Peyer's patch (tissue), 4 donors: Measurements from ENCODE around the gene RAB6C. TPM values are rescaled to one million over a fixed set of nuclear protein-coding genes. Genes with fewer than 3 reads are reported as not detected.
A peak's percentile ranks its signal among the peaks of the same experiment; 100 is the strongest.
"Not testable (repeated sequence)": the region's sequence is repeated elsewhere in the genome, so short reads cannot be mapped to it uniquely, and the experiment has no call there.

Experiments
- DNase-seq, 3 donors: peaks; one replicate each; pipeline ENCODE4 v3.0.0-alpha.2; 2017 to 2019
- H3K27ac ChIP-seq, 4 donors: fragments of 200-600 bp; sonication (generic); one replicate each; pipeline ENCODE4 v1.5.1; 2016 to 2019
- H3K27me3 ChIP-seq, 2 donors: fragments of 200-600 bp; sonication (generic); one replicate each; pipeline ENCODE4 v1.5.1; 2019
- H3K36me3 ChIP-seq, 3 donors: fragments of 200-600 bp; sonication (generic); one replicate each; pipeline ENCODE4 v1.5.1; 2016 to 2019
- H3K4me1 ChIP-seq, 4 donors: fragments of 200-600 bp; sonication (generic); one replicate each; pipeline ENCODE4 v1.5.1; 2016 to 2019
- H3K4me3 ChIP-seq, 4 donors: fragments of 200-600 bp; sonication (generic); 1 replicate in 3 of 4; 2 replicates in 1 of 4; pipeline ENCODE4 v1.5.1; 2016 to 2019; ENCODE audit warnings: mild to moderate bottlenecking in 1 of 4
- H3K9me3 ChIP-seq, 4 donors: fragments of 200-600 bp; sonication (generic); one replicate each; pipeline ENCODE4 v1.5.1; 2016 to 2019; ENCODE audit warnings: mild to moderate bottlenecking in 1 of 4
- CTCF ChIP-seq, 6 experiments: fragments of 450-650 bp in 4 of 6; fragments of 200-600 bp in 2 of 6; sonication (generic) in 1 of 6; IDR thresholded peaks; one replicate each; pipeline ENCODE4 v1.5.1; 2017 to 2019; ENCODE audit warnings: antibody characterized with exemption in 6 of 6, mild to moderate bottlenecking in 3 of 6, moderate library complexity in 1 of 6
- POLR2A ChIP-seq, 2 donors: fragments of 450-650 bp; IDR thresholded peaks; one replicate each; pipeline ENCODE4 v1.5.1; 2017; ENCODE audit warnings: antibody characterized with exemption in 2 of 2, mild to moderate bottlenecking in 2 of 2, moderate library complexity in 2 of 2
- total RNA-seq, 4 donors: library from RNA; depleted of rRNA; stranded (reverse); fragments of >200 nt; gene quantifications; one replicate each; pipeline ENCODE4 v1.1.0, GENCODE V29; 2016

Gene RAB6C
- total RNA-seq = not detected

GRCh38 chr2:129979629-129980155 lies at the start of gene RAB6C:
Gene RAB6C (plus strand): TSS chr2:129979666. CDS start chr2:129980116, 450 bp downstream.
- H3K4me1 ChIP-seq, H3K36me3 ChIP-seq, H3K9me3 ChIP-seq, H3K27me3 ChIP-seq, DNase-seq: not testable (repeated sequence)
- peak within 1 kb of the TSS in 3 of 4 donors; percentile 18 to 45 (median 43) for H3K4me3 ChIP-seq
- H3K27ac ChIP-seq = peak within 1 kb of the TSS in 2 of 4 donors; percentile 59 to 61

- TF ChIP-seq POLR2A (IDR thresholded peaks at IDR 0.05) (no peak), CTCF (IDR thresholded peaks at IDR 0.05) (no peak)
- no peaks in the 10 kb centered on the region for H3K36me3 ChIP-seq
- no peak overlapping the region for H3K27ac ChIP-seq
- H3K27me3 ChIP-seq = no peaks in the 10 kb centered on the region
- no peaks in the 10 kb centered on the region for H3K4me1 ChIP-seq
- DNase-seq = no peak
- H3K9me3 ChIP-seq = no peaks in the 10 kb centered on the region
- no peak overlapping the region for H3K4me3 ChIP-seq
These were observed 49.0 kb upstream of the RAB6C start for GRCh38 chr2:129930451-129930850.

GRCh38 chr2:129933387-129933786 lies 46.1 kb upstream of the RAB6C start:
- DNase-seq, H3K4me1 ChIP-seq, H3K9me3 ChIP-seq, H3K27me3 ChIP-seq, H3K36me3 ChIP-seq, H3K27ac ChIP-seq, H3K4me3 ChIP-seq: not testable (repeated sequence)

GRCh38 chr2:129934044-129934822 lies 45.2 kb upstream of the RAB6C start:
- H3K9me3 ChIP-seq = no peaks in the 10 kb centered on the region
- H3K27me3 ChIP-seq = no peaks in the 10 kb centered on the region
- DNase-seq = no peak
- no peak overlapping the region for H3K27ac ChIP-seq
- H3K4me1 ChIP-seq = no peaks in the 10 kb centered on the region
- H3K36me3 ChIP-seq = no peaks in the 10 kb centered on the region
- no peak for TF ChIP-seq CTCF (IDR thresholded peaks at IDR 0.05)
- no peak for TF ChIP-seq POLR2A (IDR thresholded peaks at IDR 0.05)
- H3K4me3 ChIP-seq = no peak overlapping the region

- Histone ChIP-seq H3K4me3 (no peak overlapping the region), H3K9me3 (no peaks in the 10 kb centered on the region), H3K27me3 (no peaks in the 10 kb centered on the region), H3K4me1 (no peaks in the 10 kb centered on the region), H3K36me3 (no peaks in the 10 kb centered on the region), H3K27ac (no peak overlapping the region)
- no peak for DNase-seq
- TF ChIP-seq POLR2A (IDR thresholded peaks at IDR 0.05) (no peak), CTCF (IDR thresholded peaks at IDR 0.05) (no peak)
These were observed 44.3 kb upstream of the RAB6C start for GRCh38 chr2:129935118-129935517.

- Histone ChIP-seq H3K4me3 (no peak overlapping the region), H3K4me1 (no peaks in the 10 kb centered on the region), H3K27ac (no peak overlapping the region), H3K9me3 (no peaks in the 10 kb centered on the region), H3K27me3 (no peaks in the 10 kb centered on the region), H3K36me3 (no peaks in the 10 kb centered on the region)
- TF ChIP-seq CTCF (IDR thresholded peaks at IDR 0.05) (peak in 2 of 6 experiments; percentile 40 to 43), POLR2A (IDR thresholded peaks at IDR 0.05) (no peak)
- DNase-seq = peak in 1 of 3 donors; percentile 79
These were observed 43.0 kb upstream of the RAB6C start for GRCh38 chr2:129936334-129936934.

- H3K9me3 ChIP-seq, H3K4me1 ChIP-seq, H3K4me3 ChIP-seq, H3K27ac ChIP-seq, DNase-seq, H3K27me3 ChIP-seq, H3K36me3 ChIP-seq: not testable (repeated sequence)
These were observed 40.5 kb upstream of the RAB6C start for GRCh38 chr2:129938850-129939471.

- H3K27ac ChIP-seq, H3K4me3 ChIP-seq, H3K9me3 ChIP-seq, DNase-seq, H3K27me3 ChIP-seq, H3K36me3 ChIP-seq, H3K4me1 ChIP-seq: not testable (repeated sequence)
These were observed 36.0 kb upstream of the RAB6C start for GRCh38 chr2:129943456-129943855.
